A549 (cell line): ENCODE data around the gene GINS2. TPM values are rescaled to one million over a fixed set of nuclear protein-coding genes. Genes with fewer than 3 reads are reported as not detected.
A peak's percentile ranks its signal among the peaks of the same experiment; 100 is the strongest.

Source experiments
- ATAC-seq, 2 experiments: fragments of 200-7000 bp in 1 of 2; fragments of >200 bp in 1 of 2; cut with Nextera tagmentation in 1 of 2; cut with Tn5 transposase in 1 of 2; 3 replicates each; pipeline versions ENCODE4 v1.8.0 to v1.9.1; 2018 to 2020; ENCODE audit warnings: mild to moderate bottlenecking in 1 of 2, moderate library complexity in 1 of 2
- CTCF ChIA-PET: fragments of 300-600 bp; sonication (Branson Sonifier 250); formaldehyde crosslinking; extraction: SDS; loops from one replicate; lab custom pipeline; 2021; ENCODE audit warnings: antibody characterized with exemption, inconsistent platforms; lab: Yijun Ruan, JAX
- POLR2A ChIA-PET: fragments of 350-600 bp; formaldehyde crosslinking; extraction: SDS; loops from one replicate; lab custom pipeline; 2021; ENCODE audit warnings: antibody characterized with exemption, inconsistent platforms; lab: Yijun Ruan, JAX
- DNase-seq, 2 experiments: peaks; one replicate each; pipeline versions ENCODE4 v3.0.0 to v3.0.0-alpha.2; 2011 to 2016; ENCODE audit warnings: low read depth in 1 of 2, low spot score in 1 of 2
- FAIRE-seq: peaks from 2 replicates; lab custom pipeline; 2011; peaks lifted over from hg19 to GRCh38; lab: Jason Lieb, UNC
- H3K27ac ChIP-seq, 2 experiments: fragments of >200 bp; sonication (Bioruptor Twin); formaldehyde crosslinking; 3 replicates each; pipeline ENCODE4 v1.5.1; 2016 to 2017
- H3K4me1 ChIP-seq: fragments of >200 bp; sonication (Bioruptor Twin); formaldehyde crosslinking; 3 replicates; pipeline ENCODE4 v1.6.1; 2016
- H3K4me2 ChIP-seq: fragments of >200 bp; sonication (Bioruptor Twin); formaldehyde crosslinking; 3 replicates; pipeline ENCODE4 v1.6.1; 2016
- H3K4me3 ChIP-seq: fragments of >200 bp; sonication (Bioruptor Twin); formaldehyde crosslinking; 3 replicates; pipeline ENCODE4 v1.5.1; 2016
- H3K9me3 ChIP-seq: fragments of >200 bp; sonication (Bioruptor Twin); formaldehyde crosslinking; 3 replicates; pipeline ENCODE4 v1.6.1; 2016
- BHLHE40 ChIP-seq: IDR thresholded peaks from 2 replicates; pipeline ENCODE4 v1.6.1; 2012; ENCODE audit warnings: low read depth, low read length, inconsistent platforms
- CBX8 ChIP-seq: fragments of 200-600 bp; sonication (generic); IDR thresholded peaks from 2 replicates; pipeline ENCODE4 v1.6.1; 2016
- CEBPB ChIP-seq, 2 experiments: fragments of >200 bp in 1 of 2; sonication (Bioruptor Twin) in 1 of 2; formaldehyde crosslinking in 1 of 2; IDR thresholded peaks; 2 replicates each; pipeline ENCODE4 v1.6.1; 2012 to 2016
- CHD4 ChIP-seq: fragments of 200-600 bp; sonication (generic); IDR thresholded peaks from 2 replicates; pipeline ENCODE4 v1.6.1; 2016; ENCODE audit warnings: antibody characterized with exemption, mild to moderate bottlenecking, borderline replicate concordance
- E2F6 ChIP-seq: IDR thresholded peaks from 2 replicates; pipeline ENCODE4 v1.6.1; 2012; ENCODE audit warnings: low read depth, borderline replicate concordance
- EP300 ChIP-seq, 2 experiments: fragments of >200 bp; sonication (Bioruptor Twin); formaldehyde crosslinking; IDR thresholded peaks; 2 replicates in 1 of 2; 3 replicates in 1 of 2; pipeline ENCODE4 v1.6.1; 2016 to 2017
- HEYL ChIP-seq: fragments of 250-450 bp; sonication (Bioruptor Pico); IDR thresholded peaks from 2 replicates; pipeline ENCODE4 v1.8.0; 2021; ENCODE audit warnings: mild to moderate bottlenecking, moderate library complexity
- HOXB5 ChIP-seq: fragments of 250-450 bp; sonication (Bioruptor Pico); IDR thresholded peaks from 2 replicates; pipeline ENCODE4 v1.5.0; 2020; ENCODE audit warnings: mild to moderate bottlenecking, moderate library complexity
- JUN ChIP-seq, 2 experiments: fragments of >200 bp; sonication (Bioruptor Twin); formaldehyde crosslinking; IDR thresholded peaks; 2 replicates in 1 of 2; 3 replicates in 1 of 2; pipeline ENCODE4 v1.6.1; 2016 to 2017
- KDM1A ChIP-seq: fragments of 200-600 bp; sonication (generic); IDR thresholded peaks from 2 replicates; pipeline ENCODE4 v1.6.1; 2016; ENCODE audit warnings: low read depth, mild to moderate bottlenecking
- KDM5A ChIP-seq: fragments of 200-600 bp; sonication (generic); IDR thresholded peaks from 2 replicates; pipeline ENCODE4 v1.6.1; 2016; ENCODE audit warnings: antibody characterized with exemption, mild to moderate bottlenecking
- MAFK ChIP-seq: fragments of 450-650 bp; IDR thresholded peaks from 2 replicates; pipeline ENCODE4 v1.6.1; 2014; ENCODE audit not compliant: partially characterized antibody
- NR3C1 ChIP-seq: fragments of >200 bp; sonication (Bioruptor Twin); formaldehyde crosslinking; IDR thresholded peaks from 3 replicates; pipeline ENCODE4 v1.6.1; 2017
- POLR2A ChIP-seq: IDR thresholded peaks from 2 replicates; pipeline ENCODE4 v1.6.1; 2012; ENCODE audit warnings: mild to moderate bottlenecking, low read length
- POLR2AphosphoS2 ChIP-seq: conservative IDR thresholded peaks from 2 replicates; pipeline ENCODE4 v1.6.1; 2012; ENCODE audit warnings: low read length, improper control_type of control experiment, inconsistent platforms
- REST ChIP-seq: fragments of 200-600 bp; sonication (generic); IDR thresholded peaks from 2 replicates; pipeline ENCODE4 v1.6.1; 2016; ENCODE audit warnings: antibody characterized with exemption, mild to moderate bottlenecking, moderate library complexity
- WGBS: methylation state at CpG from one replicate; pipeline ENCODE4 v1.1.6; 2017; ENCODE audit errors: missing lambda C conversion rate; 5-methylcytosine and 5-hydroxymethylcytosine counted together
- polyA plus RNA-seq, 4 experiments: library from polyadenylated mRNA; depleted of rRNA in 3 of 4; stranded (reverse); fragments of >200 nt; fragmentation: RNase III in 1 of 4; extraction: RNeasy Plus Mini Kit Qiagen cat#74134 plus additional on column Dnase treatment in 1 of 4; gene quantifications; 2 replicates in 3 of 4; 3 replicates in 1 of 4; pipeline ENCODE4 v1.2.3, GENCODE V29; 2011 to 2017
- TF ChIP-seq, protein P1 (sequence below): fragments of >200 bp; sonication (Bioruptor Twin); formaldehyde crosslinking; IDR thresholded peaks from 3 replicates; pipeline ENCODE4 v1.5.1; 2016
- TF ChIP-seq, protein P2 (sequence below): fragments of 250-450 bp; sonication (Bioruptor Pico); IDR thresholded peaks from 2 replicates; pipeline ENCODE4 v1.5.0; 2020; ENCODE audit warnings: low read depth, mild to moderate bottlenecking, moderate library complexity
- TF ChIP-seq, protein P3 (sequence below): IDR thresholded peaks from 2 replicates; pipeline ENCODE4 v1.6.1; 2012
- TF ChIP-seq, protein P4 (sequence below): fragments of >200 bp; sonication (Bioruptor Twin); formaldehyde crosslinking; IDR thresholded peaks from 2 replicates; pipeline ENCODE4 v1.6.1; 2016

The GINS2 gene
- polyA plus RNA-seq, 2 of the 4 experiments (the other 2 are of a cell fraction), result 25.4 to 28.7 TPM

- TF ChIP-seq NR3C1, result no peak
- TF ChIP-seq, protein P1, sequence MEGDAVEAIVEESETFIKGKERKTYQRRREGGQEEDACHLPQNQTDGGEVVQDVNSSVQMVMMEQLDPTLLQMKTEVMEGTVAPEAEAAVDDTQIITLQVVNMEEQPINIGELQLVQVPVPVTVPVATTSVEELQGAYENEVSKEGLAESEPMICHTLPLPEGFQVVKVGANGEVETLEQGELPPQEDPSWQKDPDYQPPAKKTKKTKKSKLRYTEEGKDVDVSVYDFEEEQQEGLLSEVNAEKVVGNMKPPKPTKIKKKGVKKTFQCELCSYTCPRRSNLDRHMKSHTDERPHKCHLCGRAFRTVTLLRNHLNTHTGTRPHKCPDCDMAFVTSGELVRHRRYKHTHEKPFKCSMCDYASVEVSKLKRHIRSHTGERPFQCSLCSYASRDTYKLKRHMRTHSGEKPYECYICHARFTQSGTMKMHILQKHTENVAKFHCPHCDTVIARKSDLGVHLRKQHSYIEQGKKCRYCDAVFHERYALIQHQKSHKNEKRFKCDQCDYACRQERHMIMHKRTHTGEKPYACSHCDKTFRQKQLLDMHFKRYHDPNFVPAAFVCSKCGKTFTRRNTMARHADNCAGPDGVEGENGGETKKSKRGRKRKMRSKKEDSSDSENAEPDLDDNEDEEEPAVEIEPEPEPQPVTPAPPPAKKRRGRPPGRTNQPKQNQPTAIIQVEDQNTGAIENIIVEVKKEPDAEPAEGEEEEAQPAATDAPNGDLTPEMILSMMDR, result no peak
- no peak for TF ChIP-seq BHLHE40
- TF ChIP-seq, protein P2, sequence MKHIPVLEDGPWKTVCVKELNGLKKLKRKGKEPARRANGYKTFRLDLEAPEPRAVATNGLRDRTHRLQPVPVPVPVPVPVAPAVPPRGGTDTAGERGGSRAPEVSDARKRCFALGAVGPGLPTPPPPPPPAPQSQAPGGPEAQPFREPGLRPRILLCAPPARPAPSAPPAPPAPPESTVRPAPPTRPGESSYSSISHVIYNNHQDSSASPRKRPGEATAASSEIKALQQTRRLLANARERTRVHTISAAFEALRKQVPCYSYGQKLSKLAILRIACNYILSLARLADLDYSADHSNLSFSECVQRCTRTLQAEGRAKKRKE (CRISPR knock-in tag), result no peak
- no peak for TF ChIP-seq REST
- TF ChIP-seq HOXB5 (CRISPR knock-in tag), result no peak
- TF ChIP-seq KDM5A, result no peak
- Histone ChIP-seq H3K27ac (no peak overlapping the region), H3K4me3 (no peak overlapping the region), H3K4me1 (peaks cover 39% of the 10 kb centered on the region), H3K4me2 (no peak overlapping the region), H3K9me3 (no peaks in the 10 kb centered on the region)
- ChIA-PET POLR2A (interaction anchor here (0.7 kb wide), 1 partner anchor 43 kb away, joined by 3 read pairs; no protein-coding TSS in a partner anchor), CTCF (interaction anchor here (9.4 kb wide), 1 partner anchor 22 kb away, joined by 96 read pairs; no protein-coding TSS in a partner anchor)
- DNase-seq (no peak), FAIRE-seq (no peak), ATAC-seq (no peak)
- WGBS, result 91% methylated on average over 22 of the region's 41 CpGs
These were observed 34.3 kb downstream of the GINS2 start for GRCh38 chr16:85654251-85655095.

DNA sequence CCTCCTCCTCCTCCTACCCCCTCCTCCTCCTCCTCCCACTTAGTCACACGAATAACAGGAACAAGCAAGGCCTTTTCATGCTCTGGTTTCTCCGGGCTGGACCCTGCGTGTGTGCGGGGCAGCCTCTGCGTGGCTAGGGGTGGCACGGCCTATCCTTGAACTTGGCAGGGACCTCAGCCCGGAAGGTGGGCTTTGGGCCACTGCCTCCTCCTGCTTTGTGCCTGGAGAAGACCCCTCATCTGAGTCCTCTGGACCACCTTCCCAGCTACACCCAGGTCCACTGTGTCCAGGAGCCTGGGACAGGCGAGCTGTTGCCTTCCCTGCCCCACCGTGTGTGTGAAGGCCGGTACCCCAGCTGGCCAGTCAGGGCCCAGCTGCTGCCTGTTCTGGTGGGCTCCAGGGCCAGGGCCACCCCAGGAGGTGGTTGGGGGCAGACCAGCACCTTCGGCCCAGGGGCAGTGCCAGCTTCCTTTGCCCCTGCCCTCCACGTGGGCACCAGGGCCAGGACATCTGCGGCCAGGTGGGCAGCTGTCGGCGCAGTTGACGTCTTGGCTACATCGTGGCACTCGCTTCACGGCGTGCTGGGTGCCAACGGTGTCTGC is 35.4 kb downstream of the GINS2 start:
- CTCF ChIA-PET, result no interaction called here
- no peak for DNase-seq
- no peak for TF ChIP-seq MAFK
- TF ChIP-seq, protein P3, sequence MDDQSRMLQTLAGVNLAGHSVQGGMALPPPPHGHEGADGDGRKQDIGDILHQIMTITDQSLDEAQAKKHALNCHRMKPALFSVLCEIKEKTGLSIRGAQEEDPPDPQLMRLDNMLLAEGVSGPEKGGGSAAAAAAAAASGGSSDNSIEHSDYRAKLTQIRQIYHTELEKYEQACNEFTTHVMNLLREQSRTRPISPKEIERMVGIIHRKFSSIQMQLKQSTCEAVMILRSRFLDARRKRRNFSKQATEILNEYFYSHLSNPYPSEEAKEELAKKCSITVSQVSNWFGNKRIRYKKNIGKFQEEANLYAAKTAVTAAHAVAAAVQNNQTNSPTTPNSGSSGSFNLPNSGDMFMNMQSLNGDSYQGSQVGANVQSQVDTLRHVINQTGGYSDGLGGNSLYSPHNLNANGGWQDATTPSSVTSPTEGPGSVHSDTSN, result no peak
- no peak for TF ChIP-seq JUN (IDR thresholded peaks at IDR 0.05)
- no peak for TF ChIP-seq CBX8
- TF ChIP-seq EP300 (IDR thresholded peaks at IDR 0.05), result no peak
- TF ChIP-seq, protein P4, sequence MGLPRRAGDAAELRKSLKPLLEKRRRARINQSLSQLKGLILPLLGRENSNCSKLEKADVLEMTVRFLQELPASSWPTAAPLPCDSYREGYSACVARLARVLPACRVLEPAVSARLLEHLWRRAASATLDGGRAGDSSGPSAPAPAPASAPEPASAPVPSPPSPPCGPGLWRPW, result no peak
- TF ChIP-seq HEYL (CRISPR knock-in tag), result no peak
- no peak for TF ChIP-seq E2F6
- no peak for TF ChIP-seq POLR2A
- TF ChIP-seq KDM1A, result no peak
- no peak for TF ChIP-seq CEBPB (IDR thresholded peaks at IDR 0.05)
- TF ChIP-seq CHD4, result no peak
- TF ChIP-seq POLR2AphosphoS2, result no peak
- TF ChIP-seq, all 56 proteins: peak for 0
- Histone ChIP-seq H3K27ac (peak overlapping the region in 1 of 2 experiments; percentile 70; a peak in 3 of 6 replicates), H3K9me3 (no peaks in the 10 kb centered on the region), H3K4me3 (no peak overlapping the region), H3K4me1 (peaks cover 39% of the 10 kb centered on the region), H3K4me2 (peak overlapping the region; percentile 17; the same call in 1 of the 3 replicates)
- ATAC-seq (no peak), FAIRE-seq (no peak)
- POLR2A ChIA-PET, result no interaction called here
- 89% methylated on average over 16 of the region's 21 CpGs for WGBS
